Coronary artery (tissue), 2 donors: ENCODE measurements around the gene MAB21L4.

Experiments used
- DNase-seq: peaks from one replicate; pipeline ENCODE4 v3.0.0-alpha.2; 2017; ENCODE audit warnings: low spot score
- H3K27ac ChIP-seq, 2 donors: fragments of 200-600 bp; sonication (generic); one replicate each; pipeline ENCODE4 v1.5.1; 2016 to 2019
- H3K4me3 ChIP-seq: fragments of 200-600 bp; sonication (generic); 2 replicates; pipeline ENCODE4 v1.5.1; 2016; ENCODE audit warnings: mild to moderate bottlenecking, moderate library complexity
- CTCF ChIP-seq: fragments of 200-600 bp; sonication (generic); IDR thresholded peaks from one replicate; pipeline ENCODE4 v1.5.1; 2019; ENCODE audit warnings: antibody characterized with exemption

MAB21L4 gene

GRCh38 chr2:240873098-240873788 lies 22.7 kb downstream of the MAB21L4 start:
- TF ChIP-seq CTCF, result no peak
- Histone ChIP-seq H3K27ac (no peak overlapping the region), H3K4me3 (no peak overlapping the region)
- no peak for DNase-seq

GRCh38 chr2:240872317-240873097 lies 23.4 kb downstream of the MAB21L4 start:
- DNase-seq, result no peak
- Histone ChIP-seq H3K27ac (no peak overlapping the region), H3K4me3 (no peak overlapping the region)
- no peak for TF ChIP-seq CTCF

DNA sequence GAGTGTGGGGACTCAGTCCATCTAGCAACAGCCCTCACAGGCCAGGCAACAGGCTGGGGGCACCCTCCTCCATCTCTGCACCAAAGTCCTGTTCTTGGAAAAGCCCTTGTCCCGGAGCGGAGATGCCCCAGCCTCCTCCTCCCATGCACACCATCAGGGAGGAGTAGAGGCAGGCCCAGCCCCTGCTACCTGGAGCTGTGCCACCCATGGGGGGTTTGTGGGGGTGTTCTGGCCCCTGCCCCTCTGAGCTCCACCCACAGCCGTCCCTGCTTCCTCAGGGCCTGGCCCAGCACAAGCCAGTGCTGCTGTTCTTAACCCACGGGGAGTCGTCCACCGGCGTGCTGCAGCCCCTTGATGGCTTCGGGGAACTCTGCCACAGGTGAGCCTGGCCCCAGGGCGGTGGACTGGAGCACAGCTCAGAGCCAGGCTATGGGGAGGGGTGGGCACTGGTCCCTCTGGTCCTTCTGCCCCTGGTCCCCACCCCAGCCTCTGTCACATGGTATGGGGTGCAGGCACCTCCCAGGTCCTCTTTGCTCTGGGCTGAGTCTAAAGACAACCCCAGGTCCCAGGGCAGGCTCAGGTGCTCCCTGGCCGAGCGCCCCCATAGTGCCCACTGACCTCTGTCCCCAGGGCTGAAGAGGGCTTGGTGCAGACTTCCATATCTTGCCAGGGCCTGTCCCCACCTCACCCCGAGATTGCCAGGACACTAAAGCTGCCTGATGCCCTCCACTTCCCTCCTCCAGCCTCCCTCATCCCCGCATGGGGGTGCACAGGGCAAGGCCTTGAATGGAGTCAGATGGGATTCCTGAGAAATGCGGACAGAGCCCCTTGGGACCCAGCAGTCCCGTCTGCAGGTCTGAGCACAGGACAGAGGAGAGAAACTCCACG lies 24.6 kb downstream of the MAB21L4 start:
- no peak for TF ChIP-seq CTCF
- DNase-seq, result no peak
- Histone ChIP-seq H3K4me3 (no peak overlapping the region), H3K27ac (no peak overlapping the region)

DNA sequence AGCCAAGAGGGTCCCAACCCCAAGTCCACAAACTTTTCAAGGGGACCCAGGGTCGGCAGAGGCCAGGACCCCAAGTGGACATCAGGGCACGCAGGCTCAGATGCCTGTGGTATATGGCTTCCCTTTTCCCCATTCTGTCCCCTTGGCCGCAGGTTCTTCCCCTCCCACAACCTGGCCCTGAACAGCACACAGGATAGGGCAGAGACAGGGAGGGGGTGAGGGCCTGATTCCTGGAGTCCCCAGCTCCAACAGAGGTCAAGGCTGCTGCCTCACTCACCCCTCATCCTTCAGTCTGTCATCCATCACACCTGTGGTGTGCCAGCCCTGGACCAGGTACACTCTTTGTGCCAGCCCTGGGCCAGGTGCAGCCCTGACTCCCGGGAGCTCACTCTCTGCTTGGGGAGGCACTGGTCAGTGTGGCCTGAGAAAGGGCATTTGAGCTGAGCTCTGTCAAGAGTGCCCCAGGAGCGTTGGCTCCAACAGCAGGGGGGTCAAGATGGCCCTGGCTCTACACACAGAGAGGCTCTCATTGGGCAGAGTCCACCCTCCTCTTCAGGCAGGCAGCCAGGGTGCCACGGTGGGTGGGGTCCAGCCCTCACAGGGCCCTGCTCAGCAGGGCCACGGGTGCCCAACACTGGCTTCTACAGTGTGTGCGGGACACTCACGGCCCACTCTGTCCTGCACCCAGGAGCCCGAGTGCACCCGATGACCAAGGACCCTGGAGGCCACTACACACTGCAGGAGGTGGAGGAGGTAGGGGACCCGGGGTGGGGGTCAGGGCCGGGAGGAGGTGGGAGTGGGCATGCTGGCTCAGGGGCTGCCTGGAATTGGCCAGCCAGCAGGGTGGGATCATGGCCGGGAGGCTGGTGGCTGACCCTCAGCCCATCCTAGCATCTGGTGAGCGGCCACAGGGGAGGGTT lies 25.7 kb downstream of the MAB21L4 start:
- no peak overlapping the region for H3K4me3 ChIP-seq
- no peak for TF ChIP-seq CTCF
- H3K27ac ChIP-seq, result no peak overlapping the region
- no peak for DNase-seq

- no peak overlapping the region for H3K4me3 ChIP-seq
- DNase-seq, result peak; percentile 54
- H3K27ac ChIP-seq, result no peak overlapping the region
- no peak for TF ChIP-seq CTCF
Measured at GRCh38 chr2:240869109-240869955, 26.6 kb downstream of the MAB21L4 start.
